Ascending aorta (tissue), 2 donors: ENCODE results near the gene DNAH14. TPM values are rescaled to one million over a fixed set of nuclear protein-coding genes. Genes with fewer than 3 reads are reported as not detected.
"Not testable (repeated sequence)": the region's sequence is repeated elsewhere in the genome, so short reads cannot be mapped to it uniquely, and the experiment has no call there.

Experiments
- DNase-seq, 2 donors: peaks; one replicate each; pipeline ENCODE4 v3.0.0-alpha.2; 2019; ENCODE audit warnings: low spot score in 2 of 2
- H3K27ac ChIP-seq, 2 donors: fragments of 200-600 bp; sonication (generic); one replicate each; pipeline ENCODE4 v1.5.1; 2016 to 2017; ENCODE audit warnings: mild to moderate bottlenecking in 1 of 2
- H3K27me3 ChIP-seq: fragments of 200-600 bp; sonication (generic); one replicate; pipeline ENCODE4 v1.5.1; 2017
- H3K36me3 ChIP-seq, 2 donors: fragments of 200-600 bp; sonication (generic); one replicate each; pipeline ENCODE4 v1.5.1; 2016
- H3K4me1 ChIP-seq, 2 donors: fragments of 200-600 bp; sonication (generic); one replicate each; pipeline ENCODE4 v1.5.1; 2016 to 2017; ENCODE audit warnings: mild to moderate bottlenecking in 1 of 2
- H3K4me3 ChIP-seq, 2 donors: fragments of 200-600 bp; sonication (generic); one replicate each; pipeline ENCODE4 v1.5.1; 2016 to 2017; ENCODE audit warnings: mild to moderate bottlenecking in 1 of 2
- H3K9me3 ChIP-seq, 2 donors: fragments of 200-600 bp; sonication (generic); one replicate each; pipeline ENCODE4 v1.5.1; 2016
- intact Hi-C: fragments of 100-400 bp; cut with DNase I; formaldehyde crosslinking; loops from one replicate; pipeline ENCODE4 v1.15.1; 2023
- total RNA-seq: library from RNA; depleted of rRNA; stranded (reverse); fragments of >200 nt; gene quantifications from one replicate; pipeline ENCODE4 v1.1.0, GENCODE V29; 2016
- TF ChIP-seq, protein P1 (sequence below), 3 experiments: fragments of 200-600 bp in 2 of 3; fragments of 450-650 bp in 1 of 3; sonication (generic) in 2 of 3; IDR thresholded peaks; one replicate each; pipeline ENCODE4 v1.5.1; 2016 to 2019; ENCODE audit warnings: antibody characterized with exemption in 3 of 3, mild to moderate bottlenecking in 1 of 3, moderate library complexity in 1 of 3

DNAH14 gene
- total RNA-seq, 1 donor from 2014 or later: 1.4 TPM

DNA sequence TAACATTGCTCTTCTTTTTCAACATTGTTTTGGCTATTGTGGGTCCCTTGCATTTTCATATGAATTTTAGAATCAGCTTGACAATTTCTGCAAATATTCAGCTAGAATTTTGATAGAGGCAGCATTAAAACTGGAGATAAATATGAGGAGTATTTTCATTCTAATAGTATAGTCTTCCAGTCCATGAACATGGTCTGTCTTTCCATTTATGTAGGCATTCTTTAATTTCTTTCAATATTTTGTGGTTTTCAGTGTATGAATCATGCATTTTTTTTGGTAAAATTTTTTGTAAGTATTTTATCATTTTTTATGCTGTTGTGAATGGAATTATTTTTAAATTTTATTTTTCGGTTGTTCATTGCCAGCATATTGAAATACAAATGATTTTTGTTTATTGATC lies 97.2 kb downstream of the DNAH14 start:
- intact Hi-C loops: no loop called here
- H3K4me3 ChIP-seq: no peak overlapping the region
- no peak for DNase-seq
- H3K27ac ChIP-seq: no peak overlapping the region
- no peaks in the 10 kb centered on the region for H3K27me3 ChIP-seq
- H3K4me1 ChIP-seq: no peaks in the 10 kb centered on the region
- TF ChIP-seq, protein P1, sequence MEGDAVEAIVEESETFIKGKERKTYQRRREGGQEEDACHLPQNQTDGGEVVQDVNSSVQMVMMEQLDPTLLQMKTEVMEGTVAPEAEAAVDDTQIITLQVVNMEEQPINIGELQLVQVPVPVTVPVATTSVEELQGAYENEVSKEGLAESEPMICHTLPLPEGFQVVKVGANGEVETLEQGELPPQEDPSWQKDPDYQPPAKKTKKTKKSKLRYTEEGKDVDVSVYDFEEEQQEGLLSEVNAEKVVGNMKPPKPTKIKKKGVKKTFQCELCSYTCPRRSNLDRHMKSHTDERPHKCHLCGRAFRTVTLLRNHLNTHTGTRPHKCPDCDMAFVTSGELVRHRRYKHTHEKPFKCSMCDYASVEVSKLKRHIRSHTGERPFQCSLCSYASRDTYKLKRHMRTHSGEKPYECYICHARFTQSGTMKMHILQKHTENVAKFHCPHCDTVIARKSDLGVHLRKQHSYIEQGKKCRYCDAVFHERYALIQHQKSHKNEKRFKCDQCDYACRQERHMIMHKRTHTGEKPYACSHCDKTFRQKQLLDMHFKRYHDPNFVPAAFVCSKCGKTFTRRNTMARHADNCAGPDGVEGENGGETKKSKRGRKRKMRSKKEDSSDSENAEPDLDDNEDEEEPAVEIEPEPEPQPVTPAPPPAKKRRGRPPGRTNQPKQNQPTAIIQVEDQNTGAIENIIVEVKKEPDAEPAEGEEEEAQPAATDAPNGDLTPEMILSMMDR (IDR thresholded peaks at IDR 0.05): no peak
- no peaks in the 10 kb centered on the region for H3K9me3 ChIP-seq
- no peaks in the 10 kb centered on the region for H3K36me3 ChIP-seq

GRCh38 chr1:225036441-225036840 lies 107.0 kb downstream of the DNAH14 start:
- H3K4me3 ChIP-seq, H3K27ac ChIP-seq, intact Hi-C loops, DNase-seq, H3K36me3 ChIP-seq, H3K27me3 ChIP-seq, H3K9me3 ChIP-seq, H3K4me1 ChIP-seq: not testable (repeated sequence)

GRCh38 chr1:225042263-225042662 lies 112.8 kb downstream of the DNAH14 start:
- H3K36me3 ChIP-seq: no peaks in the 10 kb centered on the region
- DNase-seq: no peak
- H3K4me3 ChIP-seq: no peak overlapping the region
- no peak overlapping the region for H3K27ac ChIP-seq
- intact Hi-C loops: no loop called here
- H3K4me1 ChIP-seq: no peaks in the 10 kb centered on the region
- TF ChIP-seq, protein P1 (IDR thresholded peaks at IDR 0.05): no peak
- H3K27me3 ChIP-seq: no peaks in the 10 kb centered on the region
- no peaks in the 10 kb centered on the region for H3K9me3 ChIP-seq

DNA sequence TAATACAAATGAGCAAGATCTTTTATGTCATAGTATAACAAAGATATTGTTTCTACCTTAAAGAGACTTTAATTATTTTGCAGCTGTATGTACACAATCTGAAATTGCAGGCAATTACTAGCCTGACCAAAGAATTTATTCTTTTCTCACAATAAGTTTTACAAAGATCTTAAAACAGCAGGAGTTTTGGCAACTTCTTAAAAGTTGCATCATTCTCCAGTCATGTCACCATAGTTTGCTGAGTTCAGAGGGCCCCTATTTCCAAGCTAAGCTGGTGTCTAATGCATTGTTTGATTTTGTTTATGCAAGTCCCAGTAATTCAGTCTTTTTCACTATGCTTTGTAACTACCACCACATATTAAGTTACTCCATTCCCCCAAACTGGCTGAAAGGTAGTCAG lies 114.8 kb downstream of the DNAH14 start:
- DNase-seq: no peak
- intact Hi-C loops: no loop called here
- Histone ChIP-seq H3K27me3 (no peaks in the 10 kb centered on the region), H3K4me1 (no peaks in the 10 kb centered on the region), H3K9me3 (no peaks in the 10 kb centered on the region), H3K4me3 (no peak overlapping the region), H3K27ac (no peak overlapping the region), H3K36me3 (no peaks in the 10 kb centered on the region)
- TF ChIP-seq, protein P1 (IDR thresholded peaks at IDR 0.05): no peak

DNA sequence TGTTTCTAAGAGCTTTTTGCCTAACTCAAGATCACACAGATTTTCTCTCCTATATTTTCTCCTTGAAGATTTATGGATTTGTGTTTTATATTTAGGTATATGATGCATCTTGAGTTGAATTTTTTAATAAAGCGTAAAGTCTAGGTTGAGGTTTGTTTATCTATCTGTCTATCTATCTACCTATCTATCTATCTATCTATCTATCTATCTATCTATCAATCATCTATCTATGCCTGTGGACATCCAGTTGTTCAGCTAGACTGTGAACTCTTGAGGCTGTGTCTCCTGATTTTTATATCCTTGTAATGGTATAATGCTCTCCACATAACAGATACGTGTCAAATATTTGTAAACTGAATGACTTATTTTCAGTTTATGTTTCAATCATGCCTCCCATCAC lies 120.1 kb downstream of the DNAH14 start:
- no peak for DNase-seq
- Histone ChIP-seq H3K4me3 (no peak overlapping the region), H3K36me3 (no peaks in the 10 kb centered on the region), H3K27ac (no peak overlapping the region), H3K9me3 (no peaks in the 10 kb centered on the region), H3K4me1 (no peaks in the 10 kb centered on the region), H3K27me3 (no peaks in the 10 kb centered on the region)
- intact Hi-C loops: no loop called here
- TF ChIP-seq, protein P1 (IDR thresholded peaks at IDR 0.05): no peak

DNA sequence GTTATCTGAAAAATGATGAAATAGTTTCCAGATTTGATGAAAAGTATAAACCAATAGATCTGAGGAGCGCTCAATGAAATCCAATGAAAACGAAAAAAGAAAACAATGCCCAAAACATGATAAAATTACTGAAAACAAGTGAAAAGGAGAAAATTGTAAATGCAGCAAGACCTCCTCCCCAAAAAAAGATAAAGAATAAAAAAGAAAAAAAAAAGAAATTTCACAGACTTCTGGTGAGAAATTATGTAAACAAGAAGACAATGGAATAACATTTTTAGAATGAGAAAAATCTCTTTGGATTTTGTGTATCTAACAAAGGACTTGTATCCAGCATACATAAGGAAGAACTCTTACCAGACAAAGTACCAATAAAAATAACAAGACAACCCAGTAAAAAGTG lies 134.2 kb downstream of the DNAH14 start:
- Histone ChIP-seq H3K27ac (no peak overlapping the region), H3K4me1 (no peaks in the 10 kb centered on the region), H3K4me3 (no peak overlapping the region), H3K36me3 (no peaks in the 10 kb centered on the region), H3K9me3 (peaks cover 0 to 5% of the 10 kb centered on the region in 2 donors), H3K27me3 (no peaks in the 10 kb centered on the region)
- intact Hi-C loops: no loop called here
- DNase-seq: no peak
- TF ChIP-seq, protein P1 (IDR thresholded peaks at IDR 0.05): no peak
